OCI-M2 (cell line): Measurements from ENCODE around the gene PLEKHM3.
"Not testable (repeated sequence)": the region's sequence is repeated elsewhere in the genome, so short reads cannot be mapped to it uniquely, and the experiment has no call there.

Experiments
- DNase-seq: peaks from one replicate; lab custom pipeline; 2025; ENCODE audit not compliant: unreplicated experiment; lab: John Stamatoyannopoulos, UW

The PLEKHM3 gene

GRCh38 chr2:208037564-208038487 is 12.5 kb upstream of the PLEKHM3 start:
- DNase-seq = no peak

- DNase-seq = no peak
Observed at GRCh38 chr2:208036357-208036756, 11.0 kb upstream of the PLEKHM3 start.

GRCh38 chr2:208034503-208035140 is 9.3 kb upstream of the PLEKHM3 start:
- DNase-seq = no peak

GRCh38 chr2:208033701-208034502 is 8.6 kb upstream of the PLEKHM3 start:
- DNase-seq = no peak

GRCh38 chr2:208031608-208032019 is 6.3 kb upstream of the PLEKHM3 start:
- DNase-seq = no peak

- no peak for DNase-seq
Observed at GRCh38 chr2:208025814-208026184, 472 bp upstream of the PLEKHM3 start.

- no peak for DNase-seq
Observed at GRCh38 chr2:208024091-208024490, 1.2 kb downstream of the PLEKHM3 start.

GRCh38 chr2:208020253-208020652 is 5.1 kb downstream of the PLEKHM3 start:
- no peak for DNase-seq

- DNase-seq = not testable (repeated sequence)
Observed at GRCh38 chr2:208018124-208018712, 7.1 kb downstream of the PLEKHM3 start.

GRCh38 chr2:208017721-208018120 is 7.6 kb downstream of the PLEKHM3 start:
- no peak for DNase-seq

- DNase-seq = no peak
Observed at GRCh38 chr2:208015475-208015874, 9.9 kb downstream of the PLEKHM3 start.

GRCh38 chr2:208013285-208014178 is 11.8 kb downstream of the PLEKHM3 start:
- no peak for DNase-seq

- DNase-seq = no peak
Observed at GRCh38 chr2:208012449-208012848, 12.9 kb downstream of the PLEKHM3 start.

- no peak for DNase-seq
Observed at GRCh38 chr2:208010506-208010905, 14.8 kb downstream of the PLEKHM3 start.

GRCh38 chr2:208006833-208007232 is 18.5 kb downstream of the PLEKHM3 start:
- DNase-seq = no peak

- no peak for DNase-seq
Observed at GRCh38 chr2:208006337-208006736, 19.0 kb downstream of the PLEKHM3 start.

- DNase-seq = no peak
Observed at GRCh38 chr2:208001924-208002323, 23.4 kb downstream of the PLEKHM3 start.

- DNase-seq = no peak
Observed at GRCh38 chr2:208000701-208001395, 24.5 kb downstream of the PLEKHM3 start.

GRCh38 chr2:207996848-207997247 is 28.5 kb downstream of the PLEKHM3 start:
- DNase-seq = no peak

- no peak for DNase-seq
Observed at GRCh38 chr2:207995887-207996286, 29.4 kb downstream of the PLEKHM3 start.
